ENCODE results near the gene WDR88.

WDR88 gene

DNA sequence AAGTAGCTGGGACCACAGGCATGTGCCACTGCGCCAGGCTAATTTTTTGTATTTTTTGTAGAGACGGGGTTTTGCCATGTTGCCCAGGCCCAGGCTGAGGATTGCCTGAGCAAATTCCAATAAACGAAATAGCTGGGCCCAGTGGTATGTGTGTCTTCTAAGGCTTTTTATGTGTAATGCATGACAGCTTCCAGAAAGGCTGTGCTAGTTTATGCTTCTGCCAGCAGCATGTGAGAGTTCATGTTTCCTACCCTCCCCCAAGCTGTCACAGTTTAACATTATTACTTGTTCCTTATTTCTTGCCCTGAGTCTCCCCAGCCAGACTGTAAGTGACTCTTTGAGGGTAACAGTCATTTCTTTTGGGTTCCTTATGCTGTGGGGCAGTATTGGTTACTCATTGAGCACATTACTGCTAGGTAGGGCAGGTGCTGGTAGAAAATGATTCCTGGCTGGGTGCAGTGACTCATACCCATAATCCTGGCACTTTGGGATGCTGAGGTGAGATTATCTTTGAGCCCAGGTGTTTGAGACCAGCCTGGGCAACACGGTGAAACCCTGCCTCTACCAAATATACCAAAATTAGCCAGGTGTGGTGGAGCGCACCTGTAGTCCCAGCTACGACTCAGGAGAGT, 37.4 kb upstream of the WDR88 start:
- H3K4me3 ChIP-seq: no peak overlapping the region
- H3K27ac ChIP-seq: no peak overlapping the region
- TF ChIP-seq, protein P1, sequence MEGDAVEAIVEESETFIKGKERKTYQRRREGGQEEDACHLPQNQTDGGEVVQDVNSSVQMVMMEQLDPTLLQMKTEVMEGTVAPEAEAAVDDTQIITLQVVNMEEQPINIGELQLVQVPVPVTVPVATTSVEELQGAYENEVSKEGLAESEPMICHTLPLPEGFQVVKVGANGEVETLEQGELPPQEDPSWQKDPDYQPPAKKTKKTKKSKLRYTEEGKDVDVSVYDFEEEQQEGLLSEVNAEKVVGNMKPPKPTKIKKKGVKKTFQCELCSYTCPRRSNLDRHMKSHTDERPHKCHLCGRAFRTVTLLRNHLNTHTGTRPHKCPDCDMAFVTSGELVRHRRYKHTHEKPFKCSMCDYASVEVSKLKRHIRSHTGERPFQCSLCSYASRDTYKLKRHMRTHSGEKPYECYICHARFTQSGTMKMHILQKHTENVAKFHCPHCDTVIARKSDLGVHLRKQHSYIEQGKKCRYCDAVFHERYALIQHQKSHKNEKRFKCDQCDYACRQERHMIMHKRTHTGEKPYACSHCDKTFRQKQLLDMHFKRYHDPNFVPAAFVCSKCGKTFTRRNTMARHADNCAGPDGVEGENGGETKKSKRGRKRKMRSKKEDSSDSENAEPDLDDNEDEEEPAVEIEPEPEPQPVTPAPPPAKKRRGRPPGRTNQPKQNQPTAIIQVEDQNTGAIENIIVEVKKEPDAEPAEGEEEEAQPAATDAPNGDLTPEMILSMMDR (IDR thresholded peaks at IDR 0.05): no peak
- no peak for DNase-seq (ENCODE audit: low spot score)

DNA sequence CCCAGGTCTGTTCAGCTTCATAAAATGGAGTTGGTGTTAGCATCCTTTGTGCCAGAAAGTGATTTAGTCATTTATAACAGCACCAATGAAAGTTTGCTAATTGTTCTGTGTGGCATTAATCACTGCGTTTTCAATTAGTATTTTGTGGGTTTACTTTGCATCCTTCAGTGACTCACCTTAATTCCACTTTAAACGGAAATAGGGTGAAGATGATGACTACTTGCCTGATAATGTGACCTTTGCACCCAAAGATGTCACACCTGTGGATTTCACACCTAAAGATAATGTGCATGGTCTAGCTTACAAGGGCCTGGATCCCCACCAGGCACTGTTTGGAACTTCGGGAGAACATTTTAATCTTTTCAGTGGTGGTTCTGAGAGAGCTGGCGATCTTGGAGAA, 35.9 kb upstream of the WDR88 start:
- Histone ChIP-seq H3K27ac (no peak overlapping the region), H3K4me3 (no peak overlapping the region)
- TF ChIP-seq, protein P1 (IDR thresholded peaks at IDR 0.05): no peak
- no peak for DNase-seq (ENCODE audit: low spot score)

DNA sequence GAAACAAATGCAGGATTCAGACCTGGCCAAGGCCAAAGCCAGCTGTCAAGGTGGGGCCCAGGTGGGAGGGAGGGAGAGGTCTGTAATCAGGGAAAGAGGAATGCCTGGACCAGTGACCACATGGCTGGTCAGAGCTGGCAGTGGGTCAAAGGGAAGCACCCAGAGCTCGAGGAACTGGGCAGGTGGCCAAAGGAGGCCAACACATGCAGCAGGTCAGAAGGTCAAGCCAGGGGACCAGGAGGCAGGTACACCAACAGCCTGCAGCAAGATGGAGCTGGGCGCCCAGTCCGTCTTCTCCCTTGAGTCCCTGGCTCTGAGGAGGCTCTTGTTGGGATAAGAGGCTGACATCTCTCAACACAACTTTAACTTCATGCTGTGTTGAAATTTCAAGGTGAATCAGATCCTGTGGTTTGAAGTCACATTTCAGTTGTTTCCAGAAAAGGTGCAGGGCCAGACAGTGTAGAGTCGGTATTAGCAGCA, 33.8 kb upstream of the WDR88 start:
- Histone ChIP-seq H3K27ac (no peak overlapping the region), H3K4me3 (no peak overlapping the region)
- TF ChIP-seq, protein P1 (IDR thresholded peaks at IDR 0.05): no peak
- DNase-seq (ENCODE audit: low spot score): no peak

DNA sequence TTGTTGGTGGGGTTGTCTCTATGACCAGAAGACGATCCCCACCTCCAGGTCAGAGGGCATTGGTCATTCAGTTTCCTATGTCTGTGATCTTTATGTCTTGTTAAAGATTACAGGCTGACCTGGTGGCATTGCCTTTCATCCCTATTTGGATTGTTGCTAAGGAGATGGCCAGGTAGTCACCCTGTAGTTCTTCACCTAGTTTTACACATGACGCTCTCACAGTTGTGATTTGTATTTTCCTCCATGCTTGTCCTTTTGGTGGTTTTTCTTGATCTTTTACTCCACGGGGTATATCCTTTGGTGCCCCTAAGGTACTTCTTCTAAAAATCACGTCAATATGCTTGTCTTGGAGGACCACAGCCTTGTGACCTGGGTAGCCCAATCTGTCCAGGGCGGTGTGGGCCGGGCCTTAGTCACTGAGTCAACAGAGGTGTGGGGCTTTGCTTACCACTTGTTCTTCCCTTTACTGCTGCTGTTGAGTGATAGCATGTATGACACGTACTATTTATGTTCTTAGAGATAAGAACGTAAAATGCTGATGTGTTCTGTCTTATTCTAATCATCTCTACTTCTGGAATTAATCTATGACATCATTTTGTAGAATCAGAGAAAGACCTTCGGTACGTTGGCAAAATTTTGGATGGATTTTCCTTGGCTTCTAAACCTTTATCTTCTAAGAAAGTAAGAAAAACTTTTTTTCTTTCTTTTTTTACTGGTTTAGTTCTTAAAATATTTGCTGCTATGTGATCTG, 30.8 kb upstream of the WDR88 start:
- Histone ChIP-seq H3K27ac (no peak overlapping the region), H3K4me3 (no peak overlapping the region)
- TF ChIP-seq, protein P1 (IDR thresholded peaks at IDR 0.05): no peak
- no peak for DNase-seq (ENCODE audit: low spot score)

DNA sequence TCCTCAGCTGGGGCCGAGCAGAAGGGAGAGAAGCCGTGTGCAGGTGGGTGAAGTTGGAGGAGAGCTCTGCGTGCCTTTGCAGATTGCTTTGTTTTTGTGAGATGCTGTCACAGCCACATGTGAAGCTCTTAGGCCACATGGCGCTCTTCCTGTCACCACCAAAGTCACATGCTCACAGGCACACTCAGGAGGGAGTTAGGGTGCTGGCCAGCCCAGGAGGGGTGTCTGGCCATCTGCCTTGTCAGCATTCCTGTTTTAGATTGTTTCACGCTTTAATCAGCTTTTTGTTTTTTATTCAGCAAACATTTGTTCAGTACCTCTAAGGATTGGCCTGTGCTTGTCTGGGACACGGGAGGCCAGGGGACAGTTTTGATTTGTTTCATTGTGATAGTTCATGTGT, 29.0 kb upstream of the WDR88 start:
- Histone ChIP-seq H3K27ac (no peak overlapping the region), H3K4me3 (no peak overlapping the region)
- no peak for DNase-seq (ENCODE audit: low spot score)
- TF ChIP-seq, protein P1 (IDR thresholded peaks at IDR 0.05): no peak

DNA sequence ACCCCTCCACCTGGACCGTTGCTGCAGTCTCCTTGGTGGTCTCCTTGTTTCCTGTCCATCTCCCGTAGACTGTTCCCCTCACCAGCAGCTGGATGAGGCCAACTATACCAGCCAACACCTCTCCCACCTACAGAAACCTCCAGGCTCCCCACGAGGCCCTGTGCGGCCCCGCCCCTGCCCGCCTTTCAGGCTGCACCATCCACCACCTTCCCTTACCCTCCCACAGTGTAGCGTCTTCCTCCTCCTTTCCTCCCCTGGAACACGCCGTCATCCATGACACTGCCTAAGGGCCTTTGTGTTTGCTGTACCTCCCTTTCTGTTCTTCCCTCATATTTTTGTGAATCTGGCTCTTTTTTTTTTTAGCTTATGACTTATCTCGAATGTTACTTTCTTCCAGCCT, 23.8 kb upstream of the WDR88 start:
- no peak for DNase-seq (ENCODE audit: low spot score)
- TF ChIP-seq, protein P1 (IDR thresholded peaks at IDR 0.05): no peak

More for the DNA sequence above, 23.8 kb upstream of the WDR88 start:
- Histone ChIP-seq H3K27ac (no peak overlapping the region), H3K4me3 (no peak overlapping the region)
